HL-60 (cell line): ENCODE data around the gene MT1B.

Experiments
- CTCF ChIP-seq: IDR thresholded peaks from one replicate; pipeline ENCODE4 v1.5.1; 2011; ENCODE audit warnings: low read length, control low read depth, inconsistent platforms; ENCODE audit not compliant: insufficient read depth
- REST ChIP-seq: IDR thresholded peaks from 2 replicates; pipeline ENCODE4 v1.6.1; 2012; ENCODE audit warnings: low read depth; ENCODE audit not compliant: insufficient replicate concordance
- SPI1 ChIP-seq: IDR thresholded peaks from 2 replicates; pipeline ENCODE4 v1.6.1; 2012; ENCODE audit warnings: low read depth, mild to moderate bottlenecking, borderline replicate concordance

GRCh38 chr16:56639045-56639444 is 12.6 kb upstream of the MT1B start:
- TF ChIP-seq SPI1, result no peak
- TF ChIP-seq CTCF, result no peak
- no peak for TF ChIP-seq REST
